Stimulated activated CD8-positive, alpha-beta memory T cell treated with anti-CD3 and anti-CD28 coated beads, Interleukin-4, amount 100 ng/mL, for 4 hours (primary cell): ENCODE data around the gene ZNF396.
A peak's percentile ranks its signal among the peaks of the same experiment; 100 is the strongest.

ENCODE experiments used
- DNase-seq, 2 donors: peaks; one replicate each; pipeline ENCODE4 v3.0.0-alpha.2; 2020; ENCODE audit warnings: low read depth in 2 of 2, low spot score in 1 of 2

The ZNF396 gene

GRCh38 chr18:35376742-35377695 lies at the start of gene ZNF396:
TSS of gene ZNF396 (minus strand) at chr18:35377337. CDS start at chr18:35374292, 3,045 bp downstream.
- DNase-seq, result peak; percentile 30 to 49

- DNase-seq, result no peak
These were observed 49.6 kb upstream of the ZNF396 start for GRCh38 chr18:35426786-35427185.

GRCh38 chr18:35424356-35424755 lies 47.2 kb upstream of the ZNF396 start:
- DNase-seq, result no peak

GRCh38 chr18:35422237-35422636 lies 45.1 kb upstream of the ZNF396 start:
- no peak for DNase-seq

GRCh38 chr18:35418610-35419009 lies 41.5 kb upstream of the ZNF396 start:
- DNase-seq, result no peak

- DNase-seq, result no peak
These were observed 40.1 kb upstream of the ZNF396 start for GRCh38 chr18:35417223-35417622.

- no peak for DNase-seq
These were observed 38.5 kb upstream of the ZNF396 start for GRCh38 chr18:35415511-35416073.

- no peak for DNase-seq
These were observed 36.0 kb upstream of the ZNF396 start for GRCh38 chr18:35413163-35413511.

- DNase-seq, result no peak
These were observed 34.7 kb upstream of the ZNF396 start for GRCh38 chr18:35411625-35412351.

GRCh38 chr18:35410561-35410960 lies 33.4 kb upstream of the ZNF396 start:
- DNase-seq, result no peak

- DNase-seq, result no peak
These were observed 32.8 kb upstream of the ZNF396 start for GRCh38 chr18:35409911-35410310.

GRCh38 chr18:35408843-35409261 lies 31.7 kb upstream of the ZNF396 start:
- DNase-seq, result no peak

- DNase-seq, result peak in 1 of 2 donors; percentile 11
These were observed 30.8 kb upstream of the ZNF396 start for GRCh38 chr18:35407871-35408481.

- no peak for DNase-seq
These were observed 29.5 kb upstream of the ZNF396 start for GRCh38 chr18:35406666-35407065.

- no peak for DNase-seq
These were observed 20.8 kb upstream of the ZNF396 start for GRCh38 chr18:35397976-35398375.

GRCh38 chr18:35393716-35394115 lies 16.6 kb upstream of the ZNF396 start:
- no peak for DNase-seq

- no peak for DNase-seq
These were observed 15.2 kb upstream of the ZNF396 start for GRCh38 chr18:35392375-35392774.

- DNase-seq, result no peak
These were observed 14.0 kb upstream of the ZNF396 start for GRCh38 chr18:35390951-35391700.

- no peak for DNase-seq
These were observed 12.0 kb upstream of the ZNF396 start for GRCh38 chr18:35389095-35389618.

GRCh38 chr18:35387152-35387571 lies 10.0 kb upstream of the ZNF396 start:
- DNase-seq, result no peak
